Thymus (tissue), 11 donors: ENCODE results near the gene TBC1D5. TPM values are rescaled to one million over a fixed set of nuclear protein-coding genes. Genes with fewer than 3 reads are reported as not detected.

Experiments
- DNase-seq, 9 donors: peaks; one replicate each; pipeline ENCODE4 v3.0.0-alpha.2; 2013; ENCODE audit warnings: low spot score in 9 of 9, low read depth in 6 of 9, missing footprints in 1 of 9
- H3K27ac ChIP-seq, 2 donors: one replicate each; pipeline ENCODE4 v1.5.1; 2013; ENCODE audit warnings: control low read depth in 1 of 2, low read depth in 1 of 2, low read length in 1 of 2, mild to moderate bottlenecking in 1 of 2, moderate library complexity in 1 of 2
- H3K27me3 ChIP-seq, 2 donors: one replicate each; pipeline ENCODE4 v1.5.1; 2013; ENCODE audit warnings: low read length in 1 of 2; ENCODE audit not compliant: control insufficient read depth in 2 of 2, insufficient read depth in 1 of 2
- H3K36me3 ChIP-seq, 2 donors: one replicate each; pipeline ENCODE4 v1.5.1; 2013; ENCODE audit warnings: low read length in 1 of 2, mild to moderate bottlenecking in 1 of 2, moderate library complexity in 1 of 2; ENCODE audit not compliant: control insufficient read depth in 2 of 2, insufficient read depth in 2 of 2
- H3K4me1 ChIP-seq, 2 donors: one replicate each; pipeline ENCODE4 v1.5.1; 2013; ENCODE audit warnings: low read length in 2 of 2; ENCODE audit not compliant: control insufficient read depth in 2 of 2, insufficient read depth in 2 of 2
- H3K4me3 ChIP-seq, 2 donors: one replicate each; pipeline ENCODE4 v1.5.1; 2013; ENCODE audit warnings: low read length in 2 of 2, control low read depth in 1 of 2, mild to moderate bottlenecking in 1 of 2
- H3K9me3 ChIP-seq, 2 donors: one replicate each; pipeline ENCODE4 v1.5.1; 2013; ENCODE audit warnings: low read length in 1 of 2, mild to moderate bottlenecking in 1 of 2; ENCODE audit not compliant: control insufficient read depth in 2 of 2, insufficient read depth in 1 of 2
- WGBS: extraction: QIAGEN DNeasy Blood & Tissue Kit; methylation state at CpG from one replicate; pipeline ENCODE4 v1.1.7; 2013; 5-methylcytosine and 5-hydroxymethylcytosine counted together
- polyA plus RNA-seq: library from polyadenylated mRNA; stranded (reverse); fragments of 200-250 nt; gene quantifications from one replicate; pipeline ENCODE4 v1.2.3, GENCODE V29; 2013
- total RNA-seq: library from RNA; stranded (reverse); fragments of 120-200 nt; gene quantifications from one replicate; pipeline ENCODE4 v1.2.4, GENCODE V29; 2013
- donor health status: healthy.

Gene TBC1D5
- total and polyA plus RNA-seq, 2 donors: 8.9 to 37.3 TPM

- no peaks in the 10 kb centered on the region for H3K36me3 ChIP-seq
- 98% methylated on average over 5 of the region's 5 CpGs for WGBS
- no peak for DNase-seq
Measured at GRCh38 chr3:17605934-17606333, 136.5 kb downstream of the TBC1D5 start.

GRCh38 chr3:17605032-17605431, 137.4 kb downstream of the TBC1D5 start:
- no peak overlapping the region for H3K4me3 ChIP-seq
- peaks cover 0 to 2% of the 10 kb centered on the region in 2 donors for H3K9me3 ChIP-seq
- H3K27me3 ChIP-seq: no peaks in the 10 kb centered on the region
- H3K4me1 ChIP-seq: no peaks in the 10 kb centered on the region
- H3K27ac ChIP-seq: no peak overlapping the region
- H3K36me3 ChIP-seq: no peaks in the 10 kb centered on the region
- DNase-seq: no peak

More at GRCh38 chr3:17605934-17606333, 136.5 kb downstream of the TBC1D5 start:
- Histone ChIP-seq H3K4me1 (no peaks in the 10 kb centered on the region), H3K27me3 (no peaks in the 10 kb centered on the region), H3K4me3 (no peak overlapping the region), H3K27ac (no peak overlapping the region), H3K9me3 (peaks cover 0 to 2% of the 10 kb centered on the region in 2 donors)

- 99% methylated on average over 6 of the region's 6 CpGs for WGBS
- no peak overlapping the region for H3K27ac ChIP-seq
- no peaks in the 10 kb centered on the region for H3K27me3 ChIP-seq
- no peaks in the 10 kb centered on the region for H3K4me1 ChIP-seq
- H3K36me3 ChIP-seq: no peaks in the 10 kb centered on the region
- peaks cover 0 to 2% of the 10 kb centered on the region in 2 donors for H3K9me3 ChIP-seq
- H3K4me3 ChIP-seq: no peak overlapping the region
- no peak for DNase-seq
Measured at GRCh38 chr3:17602126-17602525, 140.3 kb downstream of the TBC1D5 start.

GRCh38 chr3:17592956-17593355, 149.5 kb downstream of the TBC1D5 start:
- Histone ChIP-seq H3K27ac (no peak overlapping the region), H3K36me3 (peaks cover 0 to 2% of the 10 kb centered on the region in 2 donors), H3K4me3 (no peak overlapping the region), H3K9me3 (peaks cover 1 to 17% of the 10 kb centered on the region in 2 donors), H3K27me3 (no peaks in the 10 kb centered on the region), H3K4me1 (no peaks in the 10 kb centered on the region)
- 96% methylated on average over 5 of the region's 5 CpGs for WGBS
- no peak for DNase-seq

GRCh38 chr3:17590465-17590864, 152.0 kb downstream of the TBC1D5 start:
- H3K36me3 ChIP-seq: peaks cover 0 to 2% of the 10 kb centered on the region in 2 donors
- no peak overlapping the region for H3K27ac ChIP-seq
- WGBS: 98% methylated on average over 5 of the region's 5 CpGs
- no peaks in the 10 kb centered on the region for H3K4me1 ChIP-seq
- no peak for DNase-seq
- H3K4me3 ChIP-seq: no peak overlapping the region
- no peaks in the 10 kb centered on the region for H3K27me3 ChIP-seq
- peaks cover 1 to 17% of the 10 kb centered on the region in 2 donors for H3K9me3 ChIP-seq

GRCh38 chr3:17589888-17590287, 152.5 kb downstream of the TBC1D5 start:
- H3K4me3 ChIP-seq: no peak overlapping the region
- H3K27ac ChIP-seq: no peak overlapping the region
- 100% methylated on average over 1 of the region's 1 CpG for WGBS
- DNase-seq: no peak
- H3K9me3 ChIP-seq: peaks cover 1 to 17% of the 10 kb centered on the region in 2 donors
- H3K4me1 ChIP-seq: no peaks in the 10 kb centered on the region
- peaks cover 0 to 2% of the 10 kb centered on the region in 2 donors for H3K36me3 ChIP-seq
- H3K27me3 ChIP-seq: no peaks in the 10 kb centered on the region

- no peak overlapping the region for H3K27ac ChIP-seq
- H3K36me3 ChIP-seq: peaks cover 0 to 2% of the 10 kb centered on the region in 2 donors
- 100% methylated on average over 1 of the region's 1 CpG for WGBS
- no peak overlapping the region for H3K4me3 ChIP-seq
- no peak for DNase-seq
- H3K9me3 ChIP-seq: peaks cover 1 to 17% of the 10 kb centered on the region in 2 donors
- no peaks in the 10 kb centered on the region for H3K4me1 ChIP-seq
- no peaks in the 10 kb centered on the region for H3K27me3 ChIP-seq
Measured at GRCh38 chr3:17588422-17588821, 154.0 kb downstream of the TBC1D5 start.

- Histone ChIP-seq H3K4me3 (no peak overlapping the region), H3K27me3 (no peaks in the 10 kb centered on the region), H3K9me3 (peaks cover 0 to 4% of the 10 kb centered on the region in 2 donors), H3K36me3 (peaks cover 0 to 2% of the 10 kb centered on the region in 2 donors), H3K27ac (no peak overlapping the region), H3K4me1 (no peaks in the 10 kb centered on the region)
- DNase-seq: no peak
- WGBS: 90% methylated on average over 2 of the region's 2 CpGs
Measured at GRCh38 chr3:17585394-17586325, 156.8 kb downstream of the TBC1D5 start.

- no peaks in the 10 kb centered on the region for H3K36me3 ChIP-seq
- no peak overlapping the region for H3K27ac ChIP-seq
- peaks cover 2 to 3% of the 10 kb centered on the region in 2 donors for H3K4me1 ChIP-seq
- H3K4me3 ChIP-seq: no peak overlapping the region
- H3K9me3 ChIP-seq: no peaks in the 10 kb centered on the region
- DNase-seq: no peak
- 97% methylated on average over 8 of the region's 8 CpGs for WGBS
- H3K27me3 ChIP-seq: no peaks in the 10 kb centered on the region
Measured at GRCh38 chr3:17584066-17584465, 158.4 kb downstream of the TBC1D5 start.
